NT2/D1 (cell line): Measurements from ENCODE around the gene CCDC120.

Experiments used
- YY1 ChIP-seq: IDR thresholded peaks from 2 replicates; pipeline ENCODE4 v1.6.1; 2011; ENCODE audit not compliant: insufficient read length, insufficient read depth
- ZNF274 ChIP-seq: IDR thresholded peaks from 2 replicates; pipeline ENCODE4 v1.6.1; 2011; ENCODE audit warnings: mild to moderate bottlenecking, low read depth, low read length

DNA sequence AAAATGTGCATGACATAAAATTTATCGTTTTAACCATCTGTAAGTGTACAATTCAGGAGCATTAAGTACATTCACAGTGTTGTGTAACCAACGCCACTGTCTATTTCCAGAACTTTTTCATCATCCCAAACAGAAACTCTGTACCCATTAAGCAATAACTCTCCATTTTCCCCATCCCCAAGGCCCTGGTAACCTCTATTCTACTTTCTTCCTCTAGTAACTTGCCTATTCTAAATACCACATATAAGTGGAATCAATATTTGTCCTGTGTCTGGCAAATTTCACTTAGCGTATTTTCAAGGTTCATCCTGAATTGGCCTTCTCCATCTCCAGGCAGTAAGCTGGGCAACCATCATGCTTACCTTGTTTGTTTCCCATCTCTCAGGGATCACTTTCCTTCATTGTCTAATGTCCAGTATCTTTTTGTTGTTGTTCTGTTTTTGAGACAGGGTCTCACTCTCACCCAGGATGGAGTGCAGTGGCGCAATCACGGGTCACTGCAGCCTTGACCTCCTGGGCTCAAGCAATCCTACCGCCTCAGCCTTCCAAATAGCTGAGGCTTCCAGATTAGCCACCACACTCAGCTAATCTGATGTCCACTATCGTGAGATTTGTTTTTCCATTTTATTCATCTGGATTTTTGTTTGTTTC, 39.1 kb upstream of the CCDC120 start:
- TF ChIP-seq YY1: no peak
- TF ChIP-seq ZNF274: no peak
